Spleen (tissue), 11 donors: ENCODE data around the gene UBQLN4. TPM values are rescaled to one million over a fixed set of nuclear protein-coding genes. Genes with fewer than 3 reads are reported as not detected.

Experiments used
- DNase-seq: peaks from one replicate; pipeline ENCODE4 v3.0.0-alpha.2; 2020
- H3K27ac ChIP-seq, 8 donors: fragments of 200-600 bp; sonication (generic) in 7 of 8; 1 replicate in 4 of 8; 2 replicates in 4 of 8; pipeline versions ENCODE4 v1.5.0 to v1.8.0; 2016 to 2021; ENCODE audit warnings: inconsistent platforms in 4 of 8, mild to moderate bottlenecking in 4 of 8, moderate library complexity in 1 of 8
- H3K27me3 ChIP-seq, 7 donors: fragments of 200-600 bp; sonication (generic) in 6 of 7; replicated peaks in 1 of 7; 1 replicate in 4 of 7; 2 replicates in 3 of 7; pipeline versions ENCODE4 v1.5.0 to v1.8.0; 2016 to 2021; ENCODE audit warnings: inconsistent platforms in 3 of 7, mild to moderate bottlenecking in 1 of 7
- H3K36me3 ChIP-seq, 6 donors: fragments of 200-600 bp; sonication (generic) in 5 of 6; 1 replicate in 4 of 6; 2 replicates in 2 of 6; pipeline versions ENCODE4 v1.5.0 to v1.8.0; 2016 to 2021; ENCODE audit warnings: inconsistent platforms in 2 of 6
- H3K4me1 ChIP-seq, 6 donors: fragments of 200-600 bp; sonication (generic) in 5 of 6; 1 replicate in 3 of 6; 2 replicates in 3 of 6; pipeline versions ENCODE4 v1.5.0 to v1.8.0; 2016 to 2021; ENCODE audit warnings: inconsistent platforms in 3 of 6
- H3K4me3 ChIP-seq, 8 donors: fragments of 200-600 bp; sonication (generic) in 7 of 8; 1 replicate in 4 of 8; 2 replicates in 4 of 8; pipeline versions ENCODE4 v1.5.0 to v1.8.0; 2016 to 2021; ENCODE audit warnings: inconsistent platforms in 4 of 8, mild to moderate bottlenecking in 4 of 8, moderate library complexity in 2 of 8
- H3K9me3 ChIP-seq, 8 donors: fragments of 200-600 bp; sonication (generic) in 7 of 8; 1 replicate in 4 of 8; 2 replicates in 4 of 8; pipeline versions ENCODE4 v1.5.0 to v1.8.0; 2016 to 2021; ENCODE audit warnings: inconsistent platforms in 4 of 8
- POLR2A ChIP-seq, 3 donors: fragments of 450-650 bp; IDR thresholded peaks; one replicate each; pipeline ENCODE4 v1.5.1; 2017; ENCODE audit warnings: antibody characterized with exemption in 3 of 3, mild to moderate bottlenecking in 1 of 3
- POLR2AphosphoS5 ChIP-seq, 3 donors: sonication (generic); formaldehyde crosslinking; IDR thresholded peaks; one replicate each; pipeline ENCODE4 v1.5.1; 2017; ENCODE audit warnings: antibody characterized with exemption in 3 of 3
- WGBS, 5 donors: extraction: QIAGEN DNeasy Blood & Tissue Kit in 3 of 5; methylation state at CpG; one replicate each; pipeline versions ENCODE4 v1.1.5 to v1.1.7; 2013 to 2018; 5-methylcytosine and 5-hydroxymethylcytosine counted together
- intact Hi-C: fragments of 100-400 bp; cut with DNase I; formaldehyde crosslinking; loops from one replicate; pipeline ENCODE4 v1.15.0; 2023; ENCODE audit warnings: low total_unique reads
- polyA plus RNA-seq, 3 donors: library from polyadenylated mRNA; stranded (reverse); fragments of 200-250 nt; gene quantifications; one replicate each; pipeline ENCODE4 v1.2.1, GENCODE V29; 2013
- total RNA-seq, 7 donors: library from RNA; depleted of rRNA in 3 of 7; stranded (reverse); fragments of >200 nt in 3 of 7; fragmentation: NEBNext Ultra II Directional in 4 of 7; extraction: Animal tissue kit (Norgen Biotek cat#: 25700) in 4 of 7; gene quantifications; one replicate each; pipeline versions ENCODE4 v1.1.0 to v1.2.1, GENCODE V29; 2016 to 2021
- TF ChIP-seq, protein P1 (sequence below), 11 experiments: fragments of 200-600 bp in 7 of 11; fragments of 450-650 bp in 4 of 11; sonication (generic) in 4 of 11; IDR thresholded peaks in 8 of 11; conservative IDR thresholded peaks in 3 of 11; 1 replicate in 7 of 11; 2 replicates in 4 of 11; pipeline versions ENCODE4 v1.4.0 to v1.8.0; 2016 to 2021; ENCODE audit warnings: antibody characterized with exemption in 11 of 11, inconsistent platforms in 4 of 11, mild to moderate bottlenecking in 1 of 11
- donor health status: healthy with polysubstance abuse.
- donor health status: DM: no; HTN: no; CAD: no; lungs with moderate emphysema.
- donor health status: DM: no; HTN: no; CAD: no.
- donor health status: Bipolar disorder and iron deficiency.
- donor health status: healthy.
- donor health status: DM: no; HTN: no; CAD: no.
- donor health status: DM: yes; HTN: yes; CAD: no.

Gene UBQLN4
- total and polyA plus RNA-seq, 10 donors: 11.2 to 26.4 (median 19.5) TPM

DNA sequence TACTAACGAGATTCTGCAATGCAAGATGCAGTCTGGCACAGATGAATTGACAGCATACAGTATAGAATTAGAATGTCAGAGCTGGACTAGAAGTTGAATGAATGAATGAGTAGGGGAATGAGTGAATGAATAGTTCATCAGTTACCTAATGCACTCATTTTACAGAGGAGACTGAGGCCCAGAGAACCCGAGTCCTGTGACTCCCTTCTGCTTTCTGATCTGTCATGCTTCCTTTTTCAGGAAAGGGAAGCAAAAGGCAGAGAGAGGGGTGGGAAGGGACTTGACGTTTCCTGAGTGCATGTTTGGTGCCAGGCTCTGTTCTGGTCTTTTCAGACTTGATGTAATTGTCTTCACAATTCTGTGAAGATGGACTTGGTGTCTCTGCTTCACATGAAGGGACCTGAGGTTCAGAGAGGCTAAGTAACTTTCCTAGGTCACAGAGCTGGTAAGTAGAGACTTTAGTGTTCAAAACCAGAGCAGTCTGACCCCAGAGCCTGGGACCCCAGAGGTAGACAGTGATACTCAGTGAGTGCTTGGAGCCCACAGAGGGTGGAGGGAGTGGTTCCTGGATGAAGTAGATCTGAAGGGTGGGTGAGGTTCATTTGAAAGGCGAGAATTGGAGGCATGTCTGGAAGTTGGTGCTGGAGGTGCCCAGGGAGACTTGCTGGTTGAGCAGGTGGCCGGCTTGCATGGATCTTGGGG lies 36.7 kb upstream of the UBQLN4 start:
- WGBS, 5 donors: 19 to 31% (median 24%) methylated on average over 5 of the region's 5 CpGs
- Histone ChIP-seq H3K9me3 (no peaks in the 10 kb centered on the region), H3K27ac (peak overlapping the region in 1 of 8 donors; percentile 42), H3K4me1 (peaks cover 8 to 24% (median 14%) of the 10 kb centered on the region in 6 donors), H3K27me3 (peaks cover 0 to 8% (median 0%) of the 10 kb centered on the region in 7 donors), H3K4me3 (no peak overlapping the region), H3K36me3 (no peaks in the 10 kb centered on the region)
- intact Hi-C loops: loop anchor here (2.0 to 5.0 kb wide), 2 partner anchors 41 to 132 kb away; no protein-coding TSS in a partner anchor
- TF ChIP-seq, protein P1, sequence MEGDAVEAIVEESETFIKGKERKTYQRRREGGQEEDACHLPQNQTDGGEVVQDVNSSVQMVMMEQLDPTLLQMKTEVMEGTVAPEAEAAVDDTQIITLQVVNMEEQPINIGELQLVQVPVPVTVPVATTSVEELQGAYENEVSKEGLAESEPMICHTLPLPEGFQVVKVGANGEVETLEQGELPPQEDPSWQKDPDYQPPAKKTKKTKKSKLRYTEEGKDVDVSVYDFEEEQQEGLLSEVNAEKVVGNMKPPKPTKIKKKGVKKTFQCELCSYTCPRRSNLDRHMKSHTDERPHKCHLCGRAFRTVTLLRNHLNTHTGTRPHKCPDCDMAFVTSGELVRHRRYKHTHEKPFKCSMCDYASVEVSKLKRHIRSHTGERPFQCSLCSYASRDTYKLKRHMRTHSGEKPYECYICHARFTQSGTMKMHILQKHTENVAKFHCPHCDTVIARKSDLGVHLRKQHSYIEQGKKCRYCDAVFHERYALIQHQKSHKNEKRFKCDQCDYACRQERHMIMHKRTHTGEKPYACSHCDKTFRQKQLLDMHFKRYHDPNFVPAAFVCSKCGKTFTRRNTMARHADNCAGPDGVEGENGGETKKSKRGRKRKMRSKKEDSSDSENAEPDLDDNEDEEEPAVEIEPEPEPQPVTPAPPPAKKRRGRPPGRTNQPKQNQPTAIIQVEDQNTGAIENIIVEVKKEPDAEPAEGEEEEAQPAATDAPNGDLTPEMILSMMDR (IDR thresholded peaks at IDR 0.05 in 8 of 11, conservative IDR thresholded peaks at IDR 0.05 in 3 of 11): peak in 4 of 11 experiments; percentile 72 to 84 (median 80)
- TF ChIP-seq POLR2AphosphoS5 (IDR thresholded peaks at IDR 0.05): no peak
- DNase-seq: no peak

GRCh38 chr1:156089704-156090103 lies 36.1 kb upstream of the UBQLN4 start:
- intact Hi-C loops: loop anchor here (2.0 to 5.0 kb wide), 2 partner anchors 41 to 133 kb away; no protein-coding TSS in a partner anchor
- DNase-seq: no peak
- Histone ChIP-seq H3K27me3 (peaks cover 0 to 14% (median 0%) of the 10 kb centered on the region in 7 donors), H3K27ac (no peak overlapping the region), H3K36me3 (no peaks in the 10 kb centered on the region), H3K4me3 (no peak overlapping the region), H3K9me3 (no peaks in the 10 kb centered on the region), H3K4me1 (peaks cover 8 to 22% (median 14%) of the 10 kb centered on the region in 6 donors)
- no peak for TF ChIP-seq POLR2AphosphoS5 (IDR thresholded peaks at IDR 0.05)
- TF ChIP-seq POLR2A (IDR thresholded peaks at IDR 0.05): no peak
- TF ChIP-seq, protein P1 (IDR thresholded peaks at IDR 0.05 in 8 of 11, conservative IDR thresholded peaks at IDR 0.05 in 3 of 11): no peak
- 54 to 63% (median 59%) methylated on average over 5 to 6 of the region's 6 CpGs for WGBS, 5 donors

GRCh38 chr1:156086256-156086662 lies 32.7 kb upstream of the UBQLN4 start:
- Histone ChIP-seq H3K9me3 (no peaks in the 10 kb centered on the region), H3K36me3 (no peaks in the 10 kb centered on the region), H3K27me3 (peaks cover 0 to 48% (median 7%) of the 10 kb centered on the region in 7 donors), H3K4me3 (no peak overlapping the region), H3K4me1 (peaks cover 12 to 40% (median 31%) of the 10 kb centered on the region in 6 donors), H3K27ac (no peak overlapping the region)
- intact Hi-C loops: no loop called here
- 50 to 74% (median 61%) methylated on average over 1 of the region's 1 CpG for WGBS, 5 donors
- TF ChIP-seq, protein P1 (IDR thresholded peaks at IDR 0.05 in 8 of 11, conservative IDR thresholded peaks at IDR 0.05 in 3 of 11): no peak
- TF ChIP-seq POLR2A (IDR thresholded peaks at IDR 0.05) (no peak), POLR2AphosphoS5 (IDR thresholded peaks at IDR 0.05) (no peak)
- DNase-seq: no peak
